Suppressor macrophage (primary cell): Measurements from ENCODE around the gene GUCY1B1.
"Not testable (repeated sequence)": the region's sequence is repeated elsewhere in the genome, so short reads cannot be mapped to it uniquely, and the experiment has no call there.

Experiments
- DNase-seq, 4 experiments: peaks; one replicate each; pipeline ENCODE4 v3.0.0-alpha.2; 2020 to 2022

The GUCY1B1 gene

DNA sequence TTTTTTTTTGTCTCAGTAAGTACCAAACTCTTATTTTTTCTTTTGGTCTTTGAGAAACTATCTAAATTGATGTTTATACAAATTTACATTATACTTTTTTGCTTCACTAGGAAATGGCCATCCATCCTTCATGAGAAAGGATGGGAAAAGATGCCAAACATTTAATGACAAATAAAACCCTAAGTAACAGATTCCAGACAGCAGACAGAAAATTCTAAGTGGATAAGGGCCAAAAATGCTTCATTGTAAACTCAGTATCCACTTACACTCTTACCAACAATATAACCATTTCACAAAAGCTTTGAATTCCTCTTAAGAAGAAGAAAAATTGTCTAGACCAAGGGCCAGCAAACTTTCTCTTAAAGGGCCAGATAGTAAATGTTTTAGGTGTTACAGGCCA is 3.5 kb downstream of the GUCY1B1 start:
- no peak for DNase-seq

GRCh38 chr4:155763551-155763950 is 4.7 kb downstream of the GUCY1B1 start:
- DNase-seq, result peak in 2 of 4 experiments; percentile 10

- no peak for DNase-seq
Observed at GRCh38 chr4:155765149-155765548, 6.3 kb downstream of the GUCY1B1 start.

- no peak for DNase-seq
Observed at GRCh38 chr4:155766622-155767021, 7.8 kb downstream of the GUCY1B1 start.

GRCh38 chr4:155768370-155768769 is 9.5 kb downstream of the GUCY1B1 start:
- no peak for DNase-seq

DNA sequence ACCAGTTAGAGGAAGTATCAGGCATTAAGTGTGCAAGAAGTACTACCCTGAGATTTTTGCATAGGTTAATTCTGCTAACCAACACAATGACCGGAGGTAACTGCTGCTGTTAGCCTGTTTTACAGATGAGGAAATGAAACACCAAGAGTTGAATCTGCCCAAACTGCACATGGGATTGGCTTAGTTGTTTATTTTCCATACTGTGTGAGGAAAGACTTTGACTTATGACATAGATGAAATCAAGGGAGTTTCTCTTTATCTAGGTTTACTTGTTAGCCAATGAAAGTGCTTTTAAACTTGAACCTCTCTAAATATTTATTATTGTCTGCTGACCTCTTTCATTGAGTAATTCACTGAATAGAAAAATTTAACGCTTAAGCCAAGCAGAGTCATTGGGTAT is 10.3 kb downstream of the GUCY1B1 start:
- peak; percentile 41 to 75 (median 56) for DNase-seq

DNA sequence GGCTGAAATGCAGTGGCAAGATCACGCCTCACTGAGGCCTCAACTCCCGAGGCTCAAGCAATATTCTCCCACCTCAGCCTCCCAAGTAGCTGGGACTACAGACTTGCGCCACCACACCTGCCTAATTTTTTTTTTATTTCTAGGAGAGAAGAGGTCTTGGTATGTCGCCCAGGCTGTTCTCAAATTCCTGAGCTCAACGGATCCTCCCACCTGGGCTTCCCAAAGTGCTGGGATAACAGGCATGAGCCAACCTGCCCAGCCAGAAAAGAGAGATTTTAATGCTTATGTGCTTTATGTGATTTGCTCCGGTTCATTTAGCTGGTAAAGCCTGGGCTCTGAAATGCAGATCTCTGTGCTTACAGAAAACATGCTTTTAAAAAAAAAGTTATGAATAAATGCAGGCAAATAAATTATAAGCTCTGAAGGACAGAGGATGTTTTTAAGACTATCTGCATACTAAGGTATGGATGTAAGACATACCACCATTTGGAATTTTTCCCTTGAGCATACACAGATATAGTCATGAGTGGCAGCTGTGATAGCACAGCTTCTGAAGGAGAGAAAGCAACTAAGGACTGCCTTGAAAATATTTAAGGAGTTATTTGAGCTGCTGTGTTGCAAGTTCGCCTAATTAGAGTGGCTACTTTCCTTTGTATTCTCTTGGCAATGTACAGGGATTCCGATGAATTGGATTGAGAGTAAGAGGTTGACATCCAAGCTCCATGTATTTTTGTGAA is 13.8 kb downstream of the GUCY1B1 start:
- DNase-seq, result no peak

- DNase-seq, result no peak
Observed at GRCh38 chr4:155773196-155773800, 14.5 kb downstream of the GUCY1B1 start.

DNA sequence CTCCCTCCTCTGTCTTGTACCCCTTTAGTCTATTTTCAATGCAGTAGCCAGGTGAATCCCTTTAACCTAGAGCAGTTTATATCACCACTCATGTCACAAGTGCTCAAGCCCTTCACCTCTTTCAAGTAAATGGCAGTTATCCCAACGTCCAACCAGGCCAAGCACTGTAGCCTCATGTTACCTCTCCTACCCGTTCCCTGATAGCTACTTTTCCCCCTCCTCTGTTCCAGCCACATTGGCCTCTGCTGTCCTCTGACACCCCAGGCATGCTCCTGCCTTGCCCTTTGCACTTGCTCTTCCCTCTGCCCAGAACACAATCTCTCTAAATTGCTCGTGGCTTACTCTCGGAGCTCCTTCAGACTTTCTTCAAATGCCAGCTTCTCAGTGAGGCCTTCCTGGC is 15.2 kb downstream of the GUCY1B1 start:
- DNase-seq, result no peak

- DNase-seq, result no peak
Observed at GRCh38 chr4:155777971-155778735, 19.3 kb downstream of the GUCY1B1 start.

DNA sequence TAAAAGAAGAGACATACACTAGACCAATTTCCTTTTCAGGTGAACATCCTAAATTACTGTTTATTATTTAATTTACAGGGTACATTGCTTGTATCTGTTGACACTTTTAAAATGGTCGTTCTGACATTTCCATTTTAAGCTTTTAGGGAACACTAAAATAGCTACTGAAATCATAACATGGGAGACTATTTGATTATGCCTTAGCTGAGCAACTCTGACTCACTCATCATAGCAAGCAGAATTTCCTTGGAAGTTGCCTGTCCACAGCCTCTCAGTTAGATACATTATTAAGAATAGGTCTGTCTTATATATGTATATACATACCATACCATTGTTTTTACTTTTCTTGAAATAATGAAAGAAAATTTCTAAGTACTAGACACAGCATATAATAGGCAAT is 22.0 kb downstream of the GUCY1B1 start:
- no peak for DNase-seq

DNA sequence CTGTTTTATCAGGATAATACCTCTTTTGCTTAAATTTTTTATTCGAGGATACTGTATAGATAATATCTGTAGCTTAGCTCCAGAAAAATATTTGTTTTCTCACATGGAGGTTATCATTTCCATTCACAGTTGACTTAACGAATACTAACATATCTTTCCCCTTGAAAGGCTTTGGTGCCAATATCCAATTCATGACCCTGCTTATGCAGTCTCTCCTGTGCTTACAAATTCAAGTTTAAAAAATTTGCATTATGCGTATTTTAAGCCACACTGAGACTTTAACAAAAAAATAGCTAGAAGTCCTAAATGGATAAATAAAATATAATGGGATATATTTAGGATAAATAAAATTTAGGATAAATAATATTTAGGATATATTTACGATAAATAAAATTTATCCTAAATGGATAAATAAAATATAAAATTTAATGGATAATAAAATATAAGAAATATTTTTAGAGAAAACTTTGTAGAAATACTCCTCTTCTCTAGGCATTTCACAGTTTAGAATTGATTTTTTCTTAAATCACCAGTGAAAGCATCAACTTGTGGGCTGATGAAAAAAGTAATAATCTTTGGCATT is 22.5 kb downstream of the GUCY1B1 start:
- DNase-seq, result no peak

GRCh38 chr4:155784637-155785036 is 25.8 kb downstream of the GUCY1B1 start:
- DNase-seq, result no peak

GRCh38 chr4:155785828-155786227 is 27.0 kb downstream of the GUCY1B1 start:
- DNase-seq, result no peak

- DNase-seq, result peak; percentile 55 to 80 (median 64)
Observed at GRCh38 chr4:155787113-155787710, 28.4 kb downstream of the GUCY1B1 start.

- DNase-seq, result no peak
Observed at GRCh38 chr4:155789391-155789790, 30.6 kb downstream of the GUCY1B1 start.

DNA sequence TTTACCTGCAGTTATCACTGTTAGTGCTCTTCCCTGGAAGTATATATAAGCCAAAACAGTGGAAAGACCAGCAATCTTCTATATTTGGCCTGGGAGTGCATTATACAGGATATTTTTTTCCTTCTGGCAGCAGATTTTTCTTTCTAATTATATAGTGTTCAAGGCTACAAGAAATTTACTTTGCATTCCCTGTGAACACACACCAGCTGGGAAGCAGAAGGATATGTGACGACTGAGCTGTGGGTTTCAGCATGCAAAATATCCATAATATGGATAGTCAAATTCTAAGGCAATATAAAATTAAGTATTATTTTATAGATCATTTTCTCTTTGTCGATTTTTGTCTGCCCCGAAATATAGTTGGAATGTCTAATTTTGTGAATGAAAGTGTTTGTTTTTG is 31.2 kb downstream of the GUCY1B1 start:
- DNase-seq, result no peak

- no peak for DNase-seq
Observed at GRCh38 chr4:155794589-155795236, 35.9 kb downstream of the GUCY1B1 start.

- DNase-seq, result peak in 3 of 4 experiments; percentile 7 to 8 (median 8)
Observed at GRCh38 chr4:155795991-155796390, 37.2 kb downstream of the GUCY1B1 start.

- DNase-seq, result not testable (repeated sequence)
Observed at GRCh38 chr4:155797581-155797980, 38.8 kb downstream of the GUCY1B1 start.

DNA sequence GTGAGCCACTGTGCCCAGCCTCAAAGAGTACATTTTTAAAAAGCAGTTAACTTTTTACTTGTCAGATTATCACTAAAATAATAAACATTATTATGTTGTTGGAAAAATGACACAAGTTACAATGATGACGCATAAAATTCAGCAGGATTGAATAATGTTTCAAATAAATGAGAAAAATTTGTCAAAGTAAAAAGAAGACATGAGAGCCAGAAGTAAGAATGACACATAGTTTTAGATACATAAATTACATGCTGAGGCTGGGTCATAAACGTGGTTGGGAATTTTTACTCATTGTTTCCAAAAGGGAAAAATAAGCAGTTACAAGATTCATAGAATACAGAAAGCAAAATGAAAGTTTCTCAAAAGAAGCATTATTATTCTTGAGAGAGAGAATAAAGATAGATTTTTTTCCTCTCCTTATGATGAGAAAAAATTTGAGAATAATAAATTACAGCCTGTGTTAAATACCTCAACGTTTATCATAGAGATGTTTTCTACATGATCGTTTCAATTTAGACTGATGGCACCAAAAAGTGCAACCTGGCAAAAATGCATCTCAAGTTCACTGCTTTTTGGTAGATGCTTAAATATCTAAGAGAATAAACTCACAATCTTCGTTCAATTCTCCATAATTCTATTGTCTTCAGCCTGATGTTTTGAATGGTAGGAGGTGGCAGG is 40.4 kb downstream of the GUCY1B1 start:
- DNase-seq, result no peak

DNA sequence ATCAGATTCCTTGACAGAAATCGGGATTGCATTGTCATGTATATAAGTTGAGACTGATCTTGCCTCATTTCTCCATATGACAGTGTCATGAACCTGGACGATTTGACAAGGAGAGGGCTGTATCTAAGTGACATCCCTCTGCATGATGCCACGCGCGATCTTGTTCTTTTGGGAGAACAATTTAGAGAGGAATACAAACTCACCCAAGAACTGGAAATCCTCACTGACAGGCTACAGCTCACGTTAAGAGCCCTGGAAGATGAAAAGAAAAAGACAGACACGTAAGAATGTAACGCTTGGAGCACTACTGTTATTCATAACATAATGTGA is 40.9 kb downstream of the GUCY1B1 start:
- no peak for DNase-seq
